Duodenal mucosa (tissue), 2 donors: ENCODE data around the gene S1PR4.
A peak's percentile ranks its signal among the peaks of the same experiment; 100 is the strongest.
"Not testable (repeated sequence)": the region's sequence is repeated elsewhere in the genome, so short reads cannot be mapped to it uniquely, and the experiment has no call there.

Source experiments
- H3K27ac ChIP-seq: one replicate; pipeline ENCODE4 v1.7.0; 2013; ENCODE audit warnings: low read depth, low read length
- H3K27me3 ChIP-seq, 2 donors: one replicate each; pipeline ENCODE4 v1.7.0; 2013; ENCODE audit warnings: low read length in 2 of 2, control low read depth in 1 of 2; ENCODE audit not compliant: insufficient read depth in 2 of 2, control insufficient read depth in 1 of 2
- H3K36me3 ChIP-seq, 2 donors: one replicate each; pipeline ENCODE4 v1.7.0; 2013; ENCODE audit warnings: low read length in 2 of 2, control low read depth in 1 of 2; ENCODE audit not compliant: insufficient read depth in 2 of 2, control insufficient read depth in 1 of 2
- H3K4me1 ChIP-seq, 2 donors: one replicate each; pipeline ENCODE4 v1.7.0; 2013; ENCODE audit warnings: low read length in 2 of 2, control low read depth in 1 of 2; ENCODE audit not compliant: insufficient read depth in 2 of 2, control insufficient read depth in 1 of 2
- H3K4me3 ChIP-seq, 2 donors: one replicate each; pipeline ENCODE4 v1.7.0; 2013; ENCODE audit warnings: low read length in 2 of 2, low read depth in 1 of 2
- H3K9ac ChIP-seq, 2 donors: one replicate each; pipeline ENCODE4 v1.7.0; 2013; ENCODE audit warnings: low read length in 2 of 2, low read depth in 1 of 2
- H3K9me3 ChIP-seq, 2 donors: one replicate each; pipeline ENCODE4 v1.7.0; 2013; ENCODE audit warnings: low read length in 2 of 2, control low read depth in 1 of 2; ENCODE audit not compliant: control insufficient read depth in 1 of 2

S1PR4 gene

DNA sequence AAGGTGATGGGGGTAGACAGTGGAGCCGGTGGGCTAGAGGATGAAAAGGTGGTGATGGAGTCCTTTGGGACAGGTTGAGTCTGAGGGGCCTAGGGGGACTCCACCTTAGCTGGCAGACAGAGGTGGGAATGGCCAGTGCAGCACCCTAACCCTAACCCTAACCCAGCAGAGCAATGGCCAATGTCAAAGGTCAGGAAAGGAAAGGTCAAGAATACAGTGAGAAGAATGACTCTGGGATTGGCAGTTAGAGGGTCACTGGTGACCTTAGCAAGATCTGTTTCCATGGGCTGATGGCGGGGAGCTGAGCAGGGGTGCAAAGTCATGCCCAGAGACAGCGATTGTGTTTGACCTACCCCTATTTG lies 26.2 kb upstream of the S1PR4 start:
- no peak overlapping the region for H3K27ac ChIP-seq
- peaks cover 0 to 4% of the 10 kb centered on the region in 2 donors for H3K27me3 ChIP-seq
- peaks cover 0 to 9% of the 10 kb centered on the region in 2 donors for H3K36me3 ChIP-seq
- no peaks in the 10 kb centered on the region for H3K9me3 ChIP-seq
- no peak overlapping the region for H3K9ac ChIP-seq
- peaks cover 0 to 5% of the 10 kb centered on the region in 2 donors for H3K4me1 ChIP-seq
- H3K4me3 ChIP-seq, result no peak overlapping the region

DNA sequence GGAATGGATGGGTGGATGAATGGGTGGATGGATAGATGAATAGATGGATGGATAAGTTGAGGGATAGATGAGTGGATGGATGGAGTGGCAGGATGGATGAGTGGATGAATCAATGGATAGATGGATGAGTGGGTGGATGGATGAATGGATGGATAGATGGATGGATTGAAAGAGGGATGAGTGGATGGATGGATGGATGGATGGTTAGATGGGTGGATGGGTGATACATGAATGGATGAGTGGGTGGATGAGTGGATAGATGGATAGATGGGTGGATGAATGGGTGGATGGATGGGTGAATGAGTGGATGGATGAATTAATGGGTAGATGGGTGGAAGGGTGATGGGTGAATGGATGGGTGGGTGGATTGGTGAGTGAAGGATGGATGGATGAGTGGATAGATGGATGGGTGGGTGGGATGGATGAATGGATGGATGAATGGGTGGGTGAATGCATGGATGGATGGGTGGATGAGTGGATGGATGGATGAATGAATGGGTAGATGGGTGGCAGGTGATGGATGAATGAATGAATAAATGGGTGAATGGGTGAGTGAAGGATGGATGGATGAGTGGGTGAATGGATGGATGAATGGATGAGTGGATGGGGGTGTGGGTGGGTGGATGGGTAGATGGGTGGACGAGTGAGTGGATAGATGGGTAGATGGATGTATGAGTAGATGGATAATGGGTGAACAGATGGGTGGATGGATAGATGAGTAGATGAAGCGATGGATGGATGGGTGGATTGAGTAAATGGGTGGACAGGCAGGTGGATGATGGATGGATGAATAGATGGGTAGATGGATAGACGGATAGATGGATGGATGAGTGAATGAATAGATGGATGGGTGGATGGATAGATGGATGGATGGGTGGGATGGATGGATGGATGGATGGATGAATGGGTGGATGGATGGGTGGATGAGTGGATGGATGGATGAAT lies 25.0 kb upstream of the S1PR4 start:
- Histone ChIP-seq H3K9ac (no peak overlapping the region), H3K4me3 (no peak overlapping the region), H3K27ac (no peak overlapping the region), H3K4me1 (peaks cover 0 to 5% of the 10 kb centered on the region in 2 donors), H3K27me3 (peaks cover 0 to 7% of the 10 kb centered on the region in 2 donors), H3K36me3 (peaks cover 0 to 9% of the 10 kb centered on the region in 2 donors), H3K9me3 (no peaks in the 10 kb centered on the region)

DNA sequence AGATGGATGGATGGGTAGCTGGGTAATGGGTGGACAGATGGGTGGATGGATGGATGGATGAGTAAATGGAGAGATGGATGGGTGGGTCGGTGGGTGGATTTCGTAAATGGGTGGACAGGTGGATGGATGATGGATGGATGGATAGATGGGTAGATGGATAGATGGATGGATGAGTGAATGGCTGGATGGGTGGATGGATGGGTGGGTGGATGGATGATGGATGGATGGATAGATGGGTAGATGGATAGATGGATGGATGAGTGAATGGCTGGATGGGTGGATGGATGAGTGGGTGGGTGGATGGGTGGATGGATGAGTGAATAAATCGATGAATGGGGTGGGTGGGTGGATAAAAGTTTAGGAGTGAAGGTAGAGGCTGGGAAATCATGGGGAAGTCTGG lies 24.1 kb upstream of the S1PR4 start:
- H3K9ac ChIP-seq, H3K36me3 ChIP-seq, H3K4me1 ChIP-seq, H3K9me3 ChIP-seq, H3K27me3 ChIP-seq: not testable (repeated sequence)
- Histone ChIP-seq H3K27ac (peak overlapping the region; percentile 53), H3K4me3 (peak overlapping the region in 1 of 2 donors; percentile 10)

DNA sequence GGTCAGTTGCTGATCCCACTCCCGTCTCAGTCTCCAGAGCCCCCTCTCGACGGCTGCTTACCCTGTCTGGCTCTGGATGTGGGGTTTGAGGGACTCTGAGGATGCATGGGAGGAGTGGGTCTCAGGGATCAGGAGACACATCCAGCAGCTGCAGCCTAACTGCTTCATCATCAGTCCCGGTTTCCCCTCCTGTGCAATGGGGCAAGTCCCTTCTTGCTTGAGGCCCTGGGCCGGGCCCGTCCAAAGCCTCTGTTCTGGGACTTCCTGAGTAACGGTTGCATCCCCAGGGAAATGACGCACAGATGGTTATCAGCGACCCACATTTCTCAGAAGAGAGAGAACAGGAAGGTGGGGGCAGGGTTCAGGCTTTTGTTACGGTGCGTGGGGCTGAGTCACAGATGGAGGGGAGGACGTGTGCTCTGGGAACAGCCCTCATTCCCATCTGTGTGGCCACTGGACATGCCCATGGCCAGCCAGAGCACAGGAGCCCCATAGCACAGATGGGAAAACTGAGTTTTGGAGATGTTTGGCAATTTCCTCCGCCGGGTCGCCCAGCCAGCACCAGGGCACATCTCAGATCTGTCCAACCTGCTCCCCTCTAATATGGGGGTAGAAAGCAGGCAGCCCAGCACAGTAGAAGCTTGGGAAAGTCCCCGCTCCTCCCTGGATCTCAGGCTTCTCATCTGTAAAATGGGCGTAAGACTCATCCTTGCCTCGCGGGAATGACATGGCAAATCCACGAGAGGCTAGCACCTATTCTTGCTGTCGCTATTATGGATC lies 23.4 kb upstream of the S1PR4 start:
- peaks cover 0 to 4% of the 10 kb centered on the region in 2 donors for H3K36me3 ChIP-seq
- H3K9ac ChIP-seq, result no peak overlapping the region
- peak overlapping the region; percentile 65 for H3K27ac ChIP-seq
- peaks cover 0 to 5% of the 10 kb centered on the region in 2 donors for H3K4me1 ChIP-seq
- peak overlapping the region in 1 of 2 donors; percentile 10 for H3K4me3 ChIP-seq
- H3K9me3 ChIP-seq, result peaks cover 0 to 6% of the 10 kb centered on the region in 2 donors
- peaks cover 0 to 7% of the 10 kb centered on the region in 2 donors for H3K27me3 ChIP-seq

DNA sequence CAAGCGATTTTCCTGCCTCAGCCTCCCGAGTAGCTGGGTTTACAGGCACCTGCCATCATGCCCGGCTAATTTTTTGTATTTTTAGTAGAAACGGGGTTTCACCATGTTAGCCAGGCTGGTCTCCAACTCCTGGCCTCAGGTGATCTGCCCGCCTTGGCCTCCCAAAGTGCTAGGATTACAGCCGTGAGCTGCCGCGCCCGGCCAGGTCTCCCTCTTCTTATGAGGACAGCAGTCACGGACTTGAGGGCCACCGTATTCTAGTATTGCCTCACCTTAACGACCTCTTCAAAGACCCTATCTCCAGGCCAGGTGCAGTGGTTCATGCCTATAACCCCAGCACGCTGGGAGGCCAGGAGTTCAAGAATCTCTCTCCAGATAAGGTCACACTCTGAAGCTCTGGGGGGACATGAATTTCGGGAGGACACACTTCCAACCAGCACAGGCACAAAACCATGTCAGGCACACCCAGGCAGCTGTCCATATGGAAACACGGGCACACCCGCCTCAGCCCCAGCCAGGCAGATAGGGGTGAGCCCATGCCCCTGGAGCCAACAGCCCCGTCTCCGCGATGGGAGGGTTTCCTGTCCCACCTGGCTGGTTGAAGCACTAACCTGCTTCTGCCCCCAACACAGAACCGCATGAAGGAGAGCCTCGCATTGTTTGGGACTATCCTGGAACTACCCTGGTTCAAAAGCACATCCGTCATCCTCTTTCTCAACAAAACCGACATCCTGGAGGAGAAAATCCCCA lies 21.3 kb upstream of the S1PR4 start:
- H3K9ac ChIP-seq, result no peak overlapping the region
- H3K4me1 ChIP-seq, result peaks cover 0 to 5% of the 10 kb centered on the region in 2 donors
- no peak overlapping the region for H3K27ac ChIP-seq
- peaks cover 0 to 4% of the 10 kb centered on the region in 2 donors for H3K36me3 ChIP-seq
- no peak overlapping the region for H3K4me3 ChIP-seq
- peaks cover 0 to 7% of the 10 kb centered on the region in 2 donors for H3K27me3 ChIP-seq
- peaks cover 0 to 7% of the 10 kb centered on the region in 2 donors for H3K9me3 ChIP-seq

DNA sequence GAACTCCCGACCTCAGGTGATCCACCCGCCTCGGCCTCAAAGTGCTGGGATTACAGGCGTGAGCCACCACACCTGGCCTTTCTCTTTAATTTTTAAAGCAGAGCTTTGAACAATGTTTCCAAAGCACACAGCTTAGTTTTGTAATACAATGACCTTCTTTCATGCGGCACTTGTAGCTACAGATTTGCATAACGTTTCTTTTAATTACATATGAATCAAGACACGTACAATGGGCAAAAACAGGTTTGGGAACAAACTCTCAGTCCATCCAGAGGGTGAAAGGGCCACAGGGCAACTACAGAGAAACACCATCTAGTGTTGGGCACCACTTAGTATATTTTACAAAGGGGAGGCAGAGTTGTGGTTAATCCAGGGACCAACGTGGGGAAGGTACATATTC lies 19.0 kb upstream of the S1PR4 start:
- Histone ChIP-seq H3K4me3 (no peak overlapping the region), H3K9me3 (peaks cover 0 to 7% of the 10 kb centered on the region in 2 donors), H3K9ac (no peak overlapping the region), H3K27ac (no peak overlapping the region), H3K4me1 (peaks cover 0 to 5% of the 10 kb centered on the region in 2 donors), H3K27me3 (peaks cover 0 to 7% of the 10 kb centered on the region in 2 donors), H3K36me3 (peaks cover 0 to 4% of the 10 kb centered on the region in 2 donors)

DNA sequence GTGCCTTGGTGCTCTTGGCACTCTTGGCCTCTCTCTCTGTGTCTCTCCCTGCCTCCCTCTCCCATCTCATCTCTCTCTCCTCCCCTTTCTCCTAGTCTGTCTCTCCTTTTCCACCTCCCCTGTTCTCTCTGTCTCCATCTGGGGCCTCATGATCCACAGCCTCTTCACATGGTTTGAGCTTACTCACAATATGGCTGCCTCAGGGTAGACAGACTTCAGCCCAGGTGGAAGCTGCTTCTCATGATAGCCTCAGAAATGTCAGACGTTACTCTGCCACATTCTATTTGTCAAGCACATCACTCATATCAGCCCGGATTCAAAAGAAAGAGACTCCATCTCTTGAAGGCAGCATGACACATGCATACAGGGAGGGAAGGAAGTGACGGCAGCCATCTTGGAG lies 18.4 kb upstream of the S1PR4 start:
- Histone ChIP-seq H3K27ac (no peak overlapping the region), H3K27me3 (peaks cover 0 to 7% of the 10 kb centered on the region in 2 donors), H3K4me1 (peaks cover 0 to 5% of the 10 kb centered on the region in 2 donors), H3K36me3 (peaks cover 0 to 4% of the 10 kb centered on the region in 2 donors), H3K4me3 (no peak overlapping the region), H3K9me3 (peaks cover 0 to 7% of the 10 kb centered on the region in 2 donors), H3K9ac (no peak overlapping the region)

DNA sequence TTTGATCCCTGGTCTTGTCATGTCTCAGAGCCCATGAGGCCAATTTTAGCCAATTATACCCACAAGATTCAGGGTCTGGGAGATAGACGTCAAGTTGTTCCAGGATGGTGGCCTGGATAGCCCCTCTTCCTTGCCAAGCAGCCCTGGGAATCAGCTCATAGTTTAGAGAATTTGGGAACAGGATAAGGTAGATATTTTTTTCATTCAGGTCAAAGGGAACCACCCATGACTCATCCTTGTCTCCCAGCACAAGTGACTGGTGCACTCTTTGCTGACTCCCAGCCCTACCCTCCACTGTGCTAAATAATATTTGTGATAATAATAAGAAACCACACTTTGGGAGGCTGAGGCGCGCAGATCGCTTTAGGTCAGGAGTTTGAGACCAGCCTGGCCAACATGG lies 17.1 kb upstream of the S1PR4 start:
- Histone ChIP-seq H3K4me3 (no peak overlapping the region), H3K4me1 (no peaks in the 10 kb centered on the region), H3K9me3 (peaks cover 0 to 7% of the 10 kb centered on the region in 2 donors), H3K27me3 (peaks cover 0 to 4% of the 10 kb centered on the region in 2 donors), H3K27ac (no peak overlapping the region), H3K9ac (no peak overlapping the region), H3K36me3 (peaks cover 0 to 4% of the 10 kb centered on the region in 2 donors)

DNA sequence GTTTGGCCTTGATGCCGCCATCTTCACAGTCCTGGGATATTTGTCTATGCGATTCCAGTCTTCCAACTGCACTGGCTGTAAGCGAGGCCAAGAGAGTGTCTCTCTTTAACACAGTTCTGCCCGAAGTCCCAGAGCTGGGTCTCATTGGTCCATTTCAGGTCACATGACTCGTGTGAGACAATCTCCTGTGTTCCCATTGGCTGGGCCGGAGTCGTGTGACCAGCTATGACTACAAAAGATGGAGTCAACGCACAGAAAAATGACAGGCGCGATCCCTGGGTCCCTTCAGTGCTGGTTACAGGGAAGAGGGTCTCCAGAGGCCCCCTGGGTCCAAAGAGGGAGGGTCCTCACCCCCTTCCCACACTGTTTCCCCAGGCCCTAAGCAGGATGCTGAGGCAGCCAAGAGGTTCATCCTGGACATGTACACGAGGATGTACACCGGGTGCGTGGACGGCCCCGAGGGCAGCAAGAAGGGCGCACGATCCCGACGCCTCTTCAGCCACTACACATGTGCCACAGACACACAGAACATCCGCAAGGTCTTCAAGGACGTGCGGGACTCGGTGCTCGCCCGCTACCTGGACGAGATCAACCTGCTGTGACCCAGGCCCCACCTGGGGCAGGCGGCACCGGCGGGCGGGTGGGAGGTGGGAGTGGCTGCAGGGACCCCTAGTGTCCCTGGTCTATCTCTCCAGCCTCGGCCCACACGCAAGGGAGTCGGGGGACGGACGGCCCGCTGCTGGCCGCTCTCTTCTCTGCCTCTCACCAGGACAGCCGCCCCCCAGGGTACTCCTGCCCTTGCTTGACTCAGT lies 15.9 kb upstream of the S1PR4 start:
- Histone ChIP-seq H3K9me3 (peaks cover 0 to 7% of the 10 kb centered on the region in 2 donors), H3K4me1 (no peaks in the 10 kb centered on the region), H3K4me3 (no peak overlapping the region), H3K27me3 (peaks cover 0 to 2% of the 10 kb centered on the region in 2 donors), H3K27ac (no peak overlapping the region), H3K36me3 (peaks cover 0 to 4% of the 10 kb centered on the region in 2 donors), H3K9ac (no peak overlapping the region)
